WTC11 (cell line): ENCODE data around the gene PKHD1. TPM values are rescaled to one million over a fixed set of nuclear protein-coding genes. Genes with fewer than 3 reads are reported as not detected.

ENCODE experiments used
- ATAC-seq: fragments of 200-7000 bp; cut with Tn5 transposase; 2 replicates; pipeline ENCODE4 v1.10.0; 2021; ENCODE audit warnings: mild to moderate bottlenecking, moderate library complexity
- CTCF ChIA-PET: fragments of 300-600 bp; sonication (Branson Sonifier 250); formaldehyde crosslinking; loops from one replicate; lab custom pipeline; 2021; ENCODE audit warnings: antibody characterized with exemption; lab: Charles Lee
- POLR2A ChIA-PET: fragments of 350-600 bp; sonication (Branson Sonifier 250); formaldehyde crosslinking; loops from one replicate; lab custom pipeline; 2021; ENCODE audit warnings: antibody characterized with exemption; lab: Charles Lee
- DNase-seq: peaks from one replicate; pipeline ENCODE4 v3.0.0; 2021; ENCODE audit warnings: low spot score
- H3K27ac Mint-ChIP-seq: 2 replicates; pipeline ENCODE4 v1.8.0; 2021; ENCODE audit warnings: mixed read lengths
- H3K27me3 Mint-ChIP-seq: 2 replicates; pipeline ENCODE4 v1.8.0; 2021; ENCODE audit warnings: low read depth, mild to moderate bottlenecking, moderate library complexity, mixed read lengths
- H3K36me3 Mint-ChIP-seq: 2 replicates; pipeline ENCODE4 v1.8.0; 2021; ENCODE audit warnings: mixed read lengths
- H3K4me1 Mint-ChIP-seq: 2 replicates; pipeline ENCODE4 v1.8.0; 2022; ENCODE audit warnings: mixed read lengths
- H3K4me3 Mint-ChIP-seq: 2 replicates; pipeline ENCODE4 v1.8.0; 2021; ENCODE audit warnings: mild to moderate bottlenecking, moderate library complexity, mixed read lengths
- H3K9me3 Mint-ChIP-seq: 2 replicates; pipeline ENCODE4 v1.8.0; 2021; ENCODE audit warnings: mixed read lengths
- ATF1 ChIP-seq: sonication (generic); formaldehyde crosslinking; IDR thresholded peaks from 2 replicates; pipeline ENCODE4 v1.8.1; 2023; ENCODE audit warnings: mild to moderate bottlenecking, moderate library complexity, missing genetic modification reagents
- CBFB ChIP-seq: sonication (generic); formaldehyde crosslinking; IDR thresholded peaks from 2 replicates; pipeline ENCODE4 v1.8.1; 2022; ENCODE audit warnings: mild to moderate bottlenecking, low read depth, missing genetic modification reagents
- FOXJ3 ChIP-seq: sonication (generic); formaldehyde crosslinking; IDR thresholded peaks from 2 replicates; pipeline ENCODE4 v1.9.0; 2021; ENCODE audit warnings: missing genetic modification reagents, mild to moderate bottlenecking, borderline replicate concordance
- FOXP1 ChIP-seq: sonication (generic); formaldehyde crosslinking; IDR thresholded peaks from 2 replicates; pipeline ENCODE4 v1.8.0; 2022; ENCODE audit warnings: missing genetic modification reagents, mild to moderate bottlenecking, moderate library complexity, borderline replicate concordance
- MYBL2 ChIP-seq: sonication (generic); formaldehyde crosslinking; IDR thresholded peaks from 2 replicates; pipeline ENCODE4 v1.8.1; 2023; ENCODE audit warnings: mild to moderate bottlenecking, moderate library complexity, missing genetic modification reagents
- NFATC4 ChIP-seq: fragments of 250-450 bp; sonication (Bioruptor Pico); IDR thresholded peaks from 2 replicates; pipeline ENCODE4 v1.9.0; 2021; ENCODE audit warnings: mild to moderate bottlenecking
- NFYB ChIP-seq: sonication (generic); formaldehyde crosslinking; conservative IDR thresholded peaks from 2 replicates; pipeline ENCODE4 v1.8.0; 2022; ENCODE audit warnings: low read depth, missing genetic modification reagents
- NR3C1 ChIP-seq: sonication (generic); formaldehyde crosslinking; conservative IDR thresholded peaks from 2 replicates; pipeline ENCODE4 v1.8.1; 2023; ENCODE audit warnings: low read depth, mild to moderate bottlenecking, missing genetic modification reagents
- PRRX2 ChIP-seq: fragments of 250-450 bp; sonication (Bioruptor Pico); IDR thresholded peaks from 2 replicates; pipeline ENCODE4 v1.8.0; 2021; ENCODE audit warnings: mild to moderate bottlenecking
- SMAD4 ChIP-seq: sonication (generic); formaldehyde crosslinking; IDR thresholded peaks from 2 replicates; pipeline ENCODE4 v1.8.0; 2022; ENCODE audit warnings: mild to moderate bottlenecking, missing genetic modification reagents
- ZBTB21 ChIP-seq: sonication (generic); formaldehyde crosslinking; IDR thresholded peaks from 2 replicates; pipeline ENCODE4 v1.8.1; 2023; ENCODE audit warnings: mild to moderate bottlenecking, missing genetic modification reagents, borderline replicate concordance
- ZNF317 ChIP-seq: sonication (generic); formaldehyde crosslinking; IDR thresholded peaks from 2 replicates; pipeline ENCODE4 v1.8.1; 2023; ENCODE audit warnings: low read depth, mild to moderate bottlenecking, moderate library complexity, missing genetic modification reagents, borderline replicate concordance
- total RNA-seq: library from RNA; stranded (reverse); gene quantifications from 3 replicates; pipeline ENCODE4 v1.2.3, GENCODE V29; 2021
- TF ChIP-seq, protein P1 (sequence below): sonication (generic); formaldehyde crosslinking; IDR thresholded peaks from 2 replicates; pipeline ENCODE4 v1.8.0; 2022; ENCODE audit warnings: mild to moderate bottlenecking, missing genetic modification reagents
- TF ChIP-seq, protein P2 (sequence below): sonication (generic); formaldehyde crosslinking; IDR thresholded peaks from 2 replicates; pipeline ENCODE4 v1.8.0; 2022; ENCODE audit warnings: mild to moderate bottlenecking, missing genetic modification reagents
- TF ChIP-seq, protein P3 (sequence below): sonication (generic); formaldehyde crosslinking; IDR thresholded peaks from 2 replicates; pipeline ENCODE4 v1.8.1; 2022; ENCODE audit warnings: low read depth, missing genetic modification reagents, borderline replicate concordance
- TF ChIP-seq, protein P4 (sequence below): sonication (generic); formaldehyde crosslinking; IDR thresholded peaks from 2 replicates; pipeline ENCODE4 v1.8.0; 2023; ENCODE audit warnings: mild to moderate bottlenecking, missing genetic modification reagents
- TF ChIP-seq, protein P5 (sequence below): sonication (generic); formaldehyde crosslinking; IDR thresholded peaks from 2 replicates; pipeline ENCODE4 v1.8.1; 2023; ENCODE audit warnings: mild to moderate bottlenecking, moderate library complexity, missing genetic modification reagents
- TF ChIP-seq, protein P6 (sequence below): sonication (generic); formaldehyde crosslinking; IDR thresholded peaks from 2 replicates; pipeline ENCODE4 v1.8.0; 2022; ENCODE audit warnings: mild to moderate bottlenecking, missing genetic modification reagents
- TF ChIP-seq, protein P7 (sequence below): sonication (generic); formaldehyde crosslinking; IDR thresholded peaks from 2 replicates; pipeline ENCODE4 v1.8.0; 2023; ENCODE audit warnings: missing genetic modification reagents
- TF ChIP-seq, protein P8 (sequence below): sonication (generic); formaldehyde crosslinking; IDR thresholded peaks from 2 replicates; pipeline ENCODE4 v1.8.1; 2023; ENCODE audit warnings: mild to moderate bottlenecking, missing genetic modification reagents

The PKHD1 gene
- total RNA-seq, 1 experiment from 2014 or later: 0.15 TPM

DNA sequence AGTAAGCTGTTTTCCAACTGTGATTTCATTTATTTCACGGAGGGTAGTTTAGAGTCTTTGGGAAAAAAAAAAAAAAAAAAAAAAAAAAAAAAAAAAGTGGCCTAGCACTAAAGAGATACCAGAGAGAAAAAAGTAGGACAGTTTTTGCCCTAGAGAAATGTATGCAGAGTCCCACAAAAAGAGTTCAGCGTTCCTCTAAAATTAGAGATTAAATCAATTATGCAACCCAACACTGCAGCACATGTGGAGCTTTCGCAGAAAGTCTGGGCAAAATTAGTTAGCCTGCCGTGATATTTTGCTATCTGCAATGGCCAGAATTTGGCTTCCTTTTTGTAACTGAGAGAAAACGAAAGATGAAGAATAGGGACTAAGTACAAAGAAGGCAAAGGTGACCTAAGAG is 309.8 kb downstream of the PKHD1 start:
- no peak for DNase-seq
- Mint-ChIP-seq H3K36me3 (no peaks in the 10 kb centered on the region), H3K4me1 (no peaks in the 10 kb centered on the region), H3K27me3 (no peaks in the 10 kb centered on the region), H3K9me3 (no peaks in the 10 kb centered on the region), H3K27ac (no peak overlapping the region)
- no peak for ATAC-seq
- TF ChIP-seq, protein P1, sequence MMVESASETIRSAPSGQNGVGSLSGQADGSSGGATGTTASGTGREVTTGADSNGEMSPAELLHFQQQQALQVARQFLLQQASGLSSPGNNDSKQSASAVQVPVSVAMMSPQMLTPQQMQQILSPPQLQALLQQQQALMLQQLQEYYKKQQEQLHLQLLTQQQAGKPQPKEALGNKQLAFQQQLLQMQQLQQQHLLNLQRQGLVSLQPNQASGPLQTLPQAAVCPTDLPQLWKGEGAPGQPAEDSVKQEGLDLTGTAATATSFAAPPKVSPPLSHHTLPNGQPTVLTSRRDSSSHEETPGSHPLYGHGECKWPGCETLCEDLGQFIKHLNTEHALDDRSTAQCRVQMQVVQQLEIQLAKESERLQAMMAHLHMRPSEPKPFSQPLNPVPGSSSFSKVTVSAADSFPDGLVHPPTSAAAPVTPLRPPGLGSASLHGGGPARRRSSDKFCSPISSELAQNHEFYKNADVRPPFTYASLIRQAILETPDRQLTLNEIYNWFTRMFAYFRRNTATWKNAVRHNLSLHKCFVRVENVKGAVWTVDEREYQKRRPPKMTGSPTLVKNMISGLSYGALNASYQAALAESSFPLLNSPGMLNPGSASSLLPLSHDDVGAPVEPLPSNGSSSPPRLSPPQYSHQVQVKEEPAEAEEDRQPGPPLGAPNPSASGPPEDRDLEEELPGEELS (CRISPR knock-in tag): no peak
- no peak for TF ChIP-seq NFYB (CRISPR knock-in tag)
- TF ChIP-seq PRRX2 (CRISPR knock-in tag): no peak
- TF ChIP-seq, protein P2, sequence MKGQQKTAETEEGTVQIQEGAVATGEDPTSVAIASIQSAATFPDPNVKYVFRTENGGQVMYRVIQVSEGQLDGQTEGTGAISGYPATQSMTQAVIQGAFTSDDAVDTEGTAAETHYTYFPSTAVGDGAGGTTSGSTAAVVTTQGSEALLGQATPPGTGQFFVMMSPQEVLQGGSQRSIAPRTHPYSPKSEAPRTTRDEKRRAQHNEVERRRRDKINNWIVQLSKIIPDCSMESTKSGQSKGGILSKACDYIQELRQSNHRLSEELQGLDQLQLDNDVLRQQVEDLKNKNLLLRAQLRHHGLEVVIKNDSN (CRISPR knock-in tag): no peak
- no peak for TF ChIP-seq CBFB (CRISPR knock-in tag)
- no peak for TF ChIP-seq NR3C1 (CRISPR knock-in tag)
- TF ChIP-seq, all 79 proteins: peak for 0
- CTCF ChIA-PET: no interaction called here
- no peak overlapping the region for H3K4me3 Mint-ChIP-seq
- POLR2A ChIA-PET: no interaction called here

DNA sequence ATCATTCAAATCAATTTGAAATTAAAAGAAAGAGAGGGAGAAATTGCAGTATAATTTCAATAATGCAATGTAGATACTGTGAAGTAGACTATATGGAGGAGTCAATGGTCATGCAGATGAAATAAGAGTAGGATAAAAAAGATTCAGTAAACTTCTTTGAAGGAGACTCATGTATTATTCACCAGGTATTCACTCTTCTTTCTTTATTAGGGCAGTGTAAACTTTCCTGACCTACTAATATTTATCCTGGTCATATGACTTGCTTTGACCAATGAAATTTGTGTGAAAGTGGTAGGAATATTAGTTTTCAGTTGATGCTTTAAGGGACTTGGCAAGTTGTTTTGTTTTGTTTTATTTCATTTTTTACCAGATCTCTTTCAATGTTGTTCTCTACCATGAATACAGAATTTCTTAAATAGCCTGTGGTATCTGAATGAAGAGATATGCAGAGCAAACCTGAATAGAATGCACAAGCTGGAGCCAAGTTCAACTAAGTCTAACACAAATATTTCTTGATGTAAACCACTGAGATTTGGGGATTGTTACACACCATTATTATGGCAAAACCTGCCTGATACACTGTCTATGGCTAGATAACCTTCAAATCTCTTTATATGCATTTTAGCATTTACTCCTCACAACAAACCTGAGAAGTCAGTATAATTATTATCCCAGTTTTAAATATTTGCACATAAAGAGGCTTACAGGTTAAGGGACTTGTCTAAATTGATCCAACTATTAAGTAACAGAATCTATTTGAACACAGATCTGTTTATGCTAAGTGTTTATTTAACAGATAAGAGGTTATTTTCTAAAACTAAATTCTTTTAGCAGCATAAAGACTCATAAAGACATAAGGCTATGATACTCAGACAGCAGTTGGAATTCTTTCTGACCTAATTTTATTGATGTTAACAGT is 311.2 kb downstream of the PKHD1 start:
- Mint-ChIP-seq H3K27me3 (no peaks in the 10 kb centered on the region), H3K9me3 (no peaks in the 10 kb centered on the region), H3K36me3 (no peaks in the 10 kb centered on the region), H3K27ac (no peak overlapping the region), H3K4me3 (no peak overlapping the region), H3K4me1 (no peaks in the 10 kb centered on the region)
- ATAC-seq (no peak), DNase-seq (no peak)
- POLR2A ChIA-PET: no interaction called here
- CTCF ChIA-PET: no interaction called here
- TF ChIP-seq, protein P3, sequence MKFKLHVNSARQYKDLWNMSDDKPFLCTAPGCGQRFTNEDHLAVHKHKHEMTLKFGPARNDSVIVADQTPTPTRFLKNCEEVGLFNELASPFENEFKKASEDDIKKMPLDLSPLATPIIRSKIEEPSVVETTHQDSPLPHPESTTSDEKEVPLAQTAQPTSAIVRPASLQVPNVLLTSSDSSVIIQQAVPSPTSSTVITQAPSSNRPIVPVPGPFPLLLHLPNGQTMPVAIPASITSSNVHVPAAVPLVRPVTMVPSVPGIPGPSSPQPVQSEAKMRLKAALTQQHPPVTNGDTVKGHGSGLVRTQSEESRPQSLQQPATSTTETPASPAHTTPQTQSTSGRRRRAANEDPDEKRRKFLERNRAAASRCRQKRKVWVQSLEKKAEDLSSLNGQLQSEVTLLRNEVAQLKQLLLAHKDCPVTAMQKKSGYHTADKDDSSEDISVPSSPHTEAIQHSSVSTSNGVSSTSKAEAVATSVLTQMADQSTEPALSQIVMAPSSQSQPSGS (CRISPR knock-in tag): no peak
- TF ChIP-seq FOXJ3 (no peak), ZBTB21 (no peak), ATF1 (CRISPR knock-in tag) (no peak), ZNF317 (CRISPR knock-in tag) (no peak), NFATC4 (no peak), FOXP1 (CRISPR knock-in tag) (no peak), MYBL2 (no peak), SMAD4 (CRISPR knock-in tag) (no peak)
- TF ChIP-seq, protein P4, sequence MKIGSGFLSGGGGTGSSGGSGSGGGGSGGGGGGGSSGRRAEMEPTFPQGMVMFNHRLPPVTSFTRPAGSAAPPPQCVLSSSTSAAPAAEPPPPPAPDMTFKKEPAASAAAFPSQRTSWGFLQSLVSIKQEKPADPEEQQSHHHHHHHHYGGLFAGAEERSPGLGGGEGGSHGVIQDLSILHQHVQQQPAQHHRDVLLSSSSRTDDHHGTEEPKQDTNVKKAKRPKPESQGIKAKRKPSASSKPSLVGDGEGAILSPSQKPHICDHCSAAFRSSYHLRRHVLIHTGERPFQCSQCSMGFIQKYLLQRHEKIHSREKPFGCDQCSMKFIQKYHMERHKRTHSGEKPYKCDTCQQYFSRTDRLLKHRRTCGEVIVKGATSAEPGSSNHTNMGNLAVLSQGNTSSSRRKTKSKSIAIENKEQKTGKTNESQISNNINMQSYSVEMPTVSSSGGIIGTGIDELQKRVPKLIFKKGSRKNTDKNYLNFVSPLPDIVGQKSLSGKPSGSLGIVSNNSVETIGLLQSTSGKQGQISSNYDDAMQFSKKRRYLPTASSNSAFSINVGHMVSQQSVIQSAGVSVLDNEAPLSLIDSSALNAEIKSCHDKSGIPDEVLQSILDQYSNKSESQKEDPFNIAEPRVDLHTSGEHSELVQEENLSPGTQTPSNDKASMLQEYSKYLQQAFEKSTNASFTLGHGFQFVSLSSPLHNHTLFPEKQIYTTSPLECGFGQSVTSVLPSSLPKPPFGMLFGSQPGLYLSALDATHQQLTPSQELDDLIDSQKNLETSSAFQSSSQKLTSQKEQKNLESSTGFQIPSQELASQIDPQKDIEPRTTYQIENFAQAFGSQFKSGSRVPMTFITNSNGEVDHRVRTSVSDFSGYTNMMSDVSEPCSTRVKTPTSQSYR (CRISPR knock-in tag): no peak
- TF ChIP-seq, protein P5, sequence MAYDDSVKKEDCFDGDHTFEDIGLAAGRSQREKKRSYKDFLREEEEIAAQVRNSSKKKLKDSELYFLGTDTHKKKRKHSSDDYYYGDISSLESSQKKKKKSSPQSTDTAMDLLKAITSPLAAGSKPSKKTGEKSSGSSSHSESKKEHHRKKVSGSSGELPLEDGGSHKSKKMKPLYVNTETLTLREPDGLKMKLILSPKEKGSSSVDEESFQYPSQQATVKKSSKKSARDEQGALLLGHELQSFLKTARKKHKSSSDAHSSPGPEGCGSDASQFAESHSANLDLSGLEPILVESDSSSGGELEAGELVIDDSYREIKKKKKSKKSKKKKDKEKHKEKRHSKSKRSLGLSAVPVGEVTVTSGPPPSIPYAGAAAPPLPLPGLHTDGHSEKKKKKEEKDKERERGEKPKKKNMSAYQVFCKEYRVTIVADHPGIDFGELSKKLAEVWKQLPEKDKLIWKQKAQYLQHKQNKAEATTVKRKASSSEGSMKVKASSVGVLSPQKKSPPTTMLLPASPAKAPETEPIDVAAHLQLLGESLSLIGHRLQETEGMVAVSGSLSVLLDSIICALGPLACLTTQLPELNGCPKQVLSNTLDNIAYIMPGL (CRISPR knock-in tag): no peak
- TF ChIP-seq, protein P6, sequence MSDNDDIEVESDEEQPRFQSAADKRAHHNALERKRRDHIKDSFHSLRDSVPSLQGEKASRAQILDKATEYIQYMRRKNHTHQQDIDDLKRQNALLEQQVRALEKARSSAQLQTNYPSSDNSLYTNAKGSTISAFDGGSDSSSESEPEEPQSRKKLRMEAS: no peak
- TF ChIP-seq, protein P7, sequence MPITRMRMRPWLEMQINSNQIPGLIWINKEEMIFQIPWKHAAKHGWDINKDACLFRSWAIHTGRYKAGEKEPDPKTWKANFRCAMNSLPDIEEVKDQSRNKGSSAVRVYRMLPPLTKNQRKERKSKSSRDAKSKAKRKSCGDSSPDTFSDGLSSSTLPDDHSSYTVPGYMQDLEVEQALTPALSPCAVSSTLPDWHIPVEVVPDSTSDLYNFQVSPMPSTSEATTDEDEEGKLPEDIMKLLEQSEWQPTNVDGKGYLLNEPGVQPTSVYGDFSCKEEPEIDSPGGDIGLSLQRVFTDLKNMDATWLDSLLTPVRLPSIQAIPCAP (CRISPR knock-in tag): no peak
- TF ChIP-seq, protein P8, sequence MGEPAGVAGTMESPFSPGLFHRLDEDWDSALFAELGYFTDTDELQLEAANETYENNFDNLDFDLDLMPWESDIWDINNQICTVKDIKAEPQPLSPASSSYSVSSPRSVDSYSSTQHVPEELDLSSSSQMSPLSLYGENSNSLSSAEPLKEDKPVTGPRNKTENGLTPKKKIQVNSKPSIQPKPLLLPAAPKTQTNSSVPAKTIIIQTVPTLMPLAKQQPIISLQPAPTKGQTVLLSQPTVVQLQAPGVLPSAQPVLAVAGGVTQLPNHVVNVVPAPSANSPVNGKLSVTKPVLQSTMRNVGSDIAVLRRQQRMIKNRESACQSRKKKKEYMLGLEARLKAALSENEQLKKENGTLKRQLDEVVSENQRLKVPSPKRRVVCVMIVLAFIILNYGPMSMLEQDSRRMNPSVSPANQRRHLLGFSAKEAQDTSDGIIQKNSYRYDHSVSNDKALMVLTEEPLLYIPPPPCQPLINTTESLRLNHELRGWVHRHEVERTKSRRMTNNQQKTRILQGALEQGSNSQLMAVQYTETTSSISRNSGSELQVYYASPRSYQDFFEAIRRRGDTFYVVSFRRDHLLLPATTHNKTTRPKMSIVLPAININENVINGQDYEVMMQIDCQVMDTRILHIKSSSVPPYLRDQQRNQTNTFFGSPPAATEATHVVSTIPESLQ: no peak
- TF ChIP-seq, all 79 proteins: peak for 0
